ENCODE data around the gene TMEM163. TPM values are rescaled to one million over a fixed set of nuclear protein-coding genes. Genes with fewer than 3 reads are reported as not detected.

The TMEM163 gene
- total RNA-seq, 2 experiments from 2014 or later, result 0.12 TPM; not detected in 1

DNA sequence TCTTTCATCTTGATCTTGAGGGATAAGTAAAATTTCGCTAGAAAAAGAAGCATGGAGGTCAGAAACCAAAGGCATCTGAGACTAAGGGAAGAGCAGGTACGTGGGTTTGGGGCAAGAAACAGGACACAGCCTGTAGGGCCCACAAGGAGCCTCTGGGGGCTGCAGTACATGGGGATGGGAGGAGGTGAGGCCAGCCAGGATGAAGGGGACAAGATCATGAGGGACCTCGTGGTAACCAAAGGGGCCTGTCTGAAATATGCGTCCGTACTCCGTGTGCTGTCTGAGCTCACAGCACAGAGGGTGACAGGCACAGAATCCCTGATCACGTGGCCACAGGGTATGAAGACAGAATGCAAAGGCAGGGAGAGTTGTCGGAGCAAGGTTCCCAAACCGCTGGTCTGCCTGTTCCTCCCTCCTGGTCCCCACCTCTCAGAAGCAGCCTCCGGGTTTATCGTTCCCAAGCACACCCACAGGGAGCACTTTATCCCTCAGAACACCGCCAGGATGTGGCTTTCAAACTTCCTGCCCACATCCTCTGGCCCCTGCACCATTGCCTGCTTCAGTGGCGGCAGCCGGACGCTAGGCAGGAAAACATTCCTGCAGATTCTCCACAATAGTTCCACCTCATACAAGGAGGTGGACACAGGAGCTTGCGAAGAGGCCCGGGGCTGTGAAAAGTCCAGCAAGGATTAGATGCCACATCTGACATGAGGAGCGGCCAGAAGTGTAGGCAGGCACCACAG is 12.0 kb downstream of the TMEM163 start:
- POLR2A ChIA-PET, result no interaction called here
- Mint-ChIP-seq H3K36me3 (no peaks in the 10 kb centered on the region), H3K4me3 (no peak overlapping the region), H3K27ac (no peak overlapping the region), H3K9me3 (no peaks in the 10 kb centered on the region), H3K4me1 (ENCODE audit: low read depth) (peaks cover 14% of the 10 kb centered on the region), H3K27me3 (peaks cover 48% of the 10 kb centered on the region)
- DNase-seq, result no peak
- CTCF ChIA-PET, result interaction anchor here (0.6 kb wide), 1 partner anchor 44 kb away, joined by 3 read pairs; no protein-coding TSS in a partner anchor
- intact Hi-C loops (cut with micrococcal nuclease), result loop anchor here (10.0 kb wide), 1 partner anchor 252 kb away; no protein-coding TSS in a partner anchor

GRCh38 chr2:134705861-134706586 is 12.8 kb downstream of the TMEM163 start:
- DNase-seq, result no peak
- H3K4me3 Mint-ChIP-seq, result no peak overlapping the region
- no peaks in the 10 kb centered on the region for H3K36me3 Mint-ChIP-seq
- ChIA-PET CTCF (interaction anchor here (0.6 kb wide), 1 partner anchor 43 kb away, joined by 3 read pairs; no protein-coding TSS in a partner anchor), POLR2A (no interaction called here)
- intact Hi-C loops (cut with micrococcal nuclease), result loop anchor here (10.0 kb wide), 1 partner anchor 251 kb away; no protein-coding TSS in a partner anchor
- H3K27ac Mint-ChIP-seq, result no peak overlapping the region
- peaks cover 14% of the 10 kb centered on the region for H3K4me1 Mint-ChIP-seq (ENCODE audit: low read depth)
- H3K9me3 Mint-ChIP-seq, result no peaks in the 10 kb centered on the region
- H3K27me3 Mint-ChIP-seq, result peaks cover 52% of the 10 kb centered on the region

DNA sequence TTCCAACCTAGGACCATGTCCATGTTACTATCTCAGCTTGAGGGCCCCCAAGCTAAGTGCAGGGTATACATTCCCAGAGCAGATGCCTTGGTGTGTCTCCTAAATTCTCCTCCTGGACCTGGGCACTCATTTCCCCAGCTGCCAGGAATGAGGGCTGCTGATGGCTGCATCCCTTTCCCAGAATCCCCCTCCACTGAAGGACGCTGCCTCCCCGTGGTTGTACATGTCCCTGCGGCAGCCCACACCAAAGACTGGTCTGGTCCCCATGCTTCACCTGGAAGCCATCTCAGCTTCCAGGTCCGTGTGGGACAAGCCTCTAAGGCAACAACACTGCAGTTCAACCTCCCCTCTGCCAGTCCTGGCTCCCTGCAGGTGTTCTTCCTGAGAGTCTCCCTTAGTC is 14.6 kb downstream of the TMEM163 start:
- Mint-ChIP-seq H3K4me1 (ENCODE audit: low read depth) (peaks cover 14% of the 10 kb centered on the region), H3K4me3 (no peak overlapping the region), H3K27me3 (peaks cover 55% of the 10 kb centered on the region), H3K9me3 (no peaks in the 10 kb centered on the region), H3K36me3 (no peaks in the 10 kb centered on the region), H3K27ac (no peak overlapping the region)
- POLR2A ChIA-PET, result no interaction called here
- intact Hi-C loops (cut with micrococcal nuclease), result loop anchor here (10.0 kb wide), 1 partner anchor 249 kb away; no protein-coding TSS in a partner anchor
- CTCF ChIA-PET, result interaction anchor here (1.5 kb wide), 1 partner anchor 44 kb away, joined by 4 read pairs; no protein-coding TSS in a partner anchor
- no peak for DNase-seq

DNA sequence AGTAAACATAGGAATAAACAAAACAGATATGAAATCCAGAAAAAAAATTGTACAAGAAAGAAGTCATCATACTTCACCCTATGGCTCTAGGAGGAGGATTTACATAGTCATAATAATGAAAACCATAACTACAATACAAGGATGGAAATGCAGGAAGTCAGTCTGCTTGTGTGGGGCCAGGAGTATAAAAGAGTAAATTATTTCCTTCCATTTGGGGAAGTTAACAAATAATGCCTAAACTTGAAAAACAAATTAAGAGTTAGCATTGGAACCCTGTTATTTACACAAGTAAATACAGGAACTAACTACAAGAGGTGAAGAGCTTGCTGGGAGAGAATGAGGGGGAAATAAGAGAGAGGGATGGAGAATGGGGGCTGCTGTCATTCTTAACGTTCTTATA is 15.4 kb downstream of the TMEM163 start:
- Mint-ChIP-seq H3K27ac (no peak overlapping the region), H3K27me3 (peaks cover 53% of the 10 kb centered on the region), H3K9me3 (no peaks in the 10 kb centered on the region), H3K4me1 (ENCODE audit: low read depth) (peaks cover 14% of the 10 kb centered on the region), H3K36me3 (no peaks in the 10 kb centered on the region), H3K4me3 (no peak overlapping the region)
- intact Hi-C loops (cut with micrococcal nuclease), result loop anchor here (10.0 kb wide), 1 partner anchor 249 kb away; no protein-coding TSS in a partner anchor
- ChIA-PET POLR2A (no interaction called here), CTCF (interaction anchor here (1.5 kb wide), 1 partner anchor 43 kb away, joined by 4 read pairs; no protein-coding TSS in a partner anchor)
- no peak for DNase-seq

DNA sequence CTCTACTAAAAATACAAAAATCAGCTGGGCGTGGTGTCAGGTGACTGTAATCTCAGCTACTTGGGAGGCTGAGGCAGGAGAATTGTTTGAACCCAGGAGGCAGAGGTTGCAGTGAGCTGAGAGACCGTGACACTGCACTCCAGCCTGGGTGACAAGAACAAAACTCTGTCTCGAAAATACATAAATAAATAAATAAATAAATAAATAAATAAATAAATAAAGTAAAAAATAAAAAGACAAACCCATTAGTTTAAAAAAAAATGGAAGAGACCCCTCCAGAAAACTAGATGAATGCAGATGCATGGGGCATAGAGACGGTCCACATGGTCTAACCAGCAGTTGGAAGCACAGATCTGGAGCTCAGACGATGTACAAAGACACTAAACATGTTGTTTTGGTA is 18.1 kb downstream of the TMEM163 start:
- CTCF ChIA-PET, result no interaction called here
- peaks cover 39% of the 10 kb centered on the region for H3K27me3 Mint-ChIP-seq

DNA sequence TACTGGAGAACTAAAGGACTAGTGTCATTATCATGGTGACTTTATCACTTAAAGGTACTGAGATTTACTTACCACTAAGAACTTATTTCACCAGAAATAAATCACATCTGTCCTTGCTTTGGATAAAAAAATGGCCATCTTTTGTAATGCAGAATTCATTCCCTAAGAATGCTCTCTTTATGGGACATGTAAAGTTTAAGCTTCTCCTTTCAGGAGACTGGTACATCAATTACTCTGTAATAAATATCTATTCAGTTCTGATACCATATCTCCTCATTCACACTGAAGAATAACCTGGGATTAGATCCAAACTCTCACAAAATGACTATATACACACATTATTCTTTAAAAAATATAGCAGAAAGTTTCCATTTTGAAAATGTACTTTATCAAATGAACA is 24.4 kb downstream of the TMEM163 start:
- Mint-ChIP-seq H3K27ac (no peak overlapping the region), H3K36me3 (no peaks in the 10 kb centered on the region), H3K27me3 (peaks cover 9% of the 10 kb centered on the region), H3K4me1 (ENCODE audit: low read depth) (no peaks in the 10 kb centered on the region), H3K4me3 (no peak overlapping the region), H3K9me3 (no peaks in the 10 kb centered on the region)
- no peak for DNase-seq
- ChIA-PET CTCF (no interaction called here), POLR2A (no interaction called here)
- intact Hi-C loops (cut with micrococcal nuclease), result loop anchor here (5.0 kb wide), 1 partner anchor 37 kb away; no protein-coding TSS in a partner anchor

More for the DNA sequence above, 18.1 kb downstream of the TMEM163 start:
- no peaks in the 10 kb centered on the region for H3K36me3 Mint-ChIP-seq
- H3K27ac Mint-ChIP-seq, result no peak overlapping the region
- DNase-seq, result no peak
- POLR2A ChIA-PET, result interaction anchor here (0.6 kb wide), 1 partner anchor 109 kb away, joined by 3 read pairs; no protein-coding TSS in a partner anchor
- H3K4me3 Mint-ChIP-seq, result no peak overlapping the region
- no peaks in the 10 kb centered on the region for H3K4me1 Mint-ChIP-seq (ENCODE audit: low read depth)
- intact Hi-C loops (cut with micrococcal nuclease), result loop anchor here (10.0 kb wide), 1 partner anchor 246 kb away; no protein-coding TSS in a partner anchor
- H3K9me3 Mint-ChIP-seq, result no peaks in the 10 kb centered on the region

- no peak overlapping the region for H3K4me3 Mint-ChIP-seq
- no peaks in the 10 kb centered on the region for H3K36me3 Mint-ChIP-seq
- H3K27ac Mint-ChIP-seq, result no peak overlapping the region
- no peak for DNase-seq
- intact Hi-C loops (cut with micrococcal nuclease), result loop anchor here (5.0 kb wide), 1 partner anchor 36 kb away; no protein-coding TSS in a partner anchor
- peaks cover 9% of the 10 kb centered on the region for H3K27me3 Mint-ChIP-seq
- ChIA-PET CTCF (interaction anchor here (0.6 kb wide), 1 partner anchor 601 kb away, joined by 3 read pairs; no protein-coding TSS in a partner anchor), POLR2A (no interaction called here)
- no peaks in the 10 kb centered on the region for H3K4me1 Mint-ChIP-seq (ENCODE audit: low read depth)
- no peaks in the 10 kb centered on the region for H3K9me3 Mint-ChIP-seq
Measured at GRCh38 chr2:134693359-134694330, 25.2 kb downstream of the TMEM163 start.

- Mint-ChIP-seq H3K9me3 (no peaks in the 10 kb centered on the region), H3K27ac (no peak overlapping the region), H3K4me1 (ENCODE audit: low read depth) (no peaks in the 10 kb centered on the region), H3K4me3 (no peak overlapping the region), H3K27me3 (peaks cover 6% of the 10 kb centered on the region), H3K36me3 (no peaks in the 10 kb centered on the region)
- no peak for DNase-seq
- CTCF ChIA-PET, result no interaction called here
- intact Hi-C loops (cut with micrococcal nuclease), result loop anchor here (5.0 kb wide), 1 partner anchor 35 kb away; no protein-coding TSS in a partner anchor
- POLR2A ChIA-PET, result no interaction called here
Measured at GRCh38 chr2:134692499-134692898, 26.3 kb downstream of the TMEM163 start.

DNA sequence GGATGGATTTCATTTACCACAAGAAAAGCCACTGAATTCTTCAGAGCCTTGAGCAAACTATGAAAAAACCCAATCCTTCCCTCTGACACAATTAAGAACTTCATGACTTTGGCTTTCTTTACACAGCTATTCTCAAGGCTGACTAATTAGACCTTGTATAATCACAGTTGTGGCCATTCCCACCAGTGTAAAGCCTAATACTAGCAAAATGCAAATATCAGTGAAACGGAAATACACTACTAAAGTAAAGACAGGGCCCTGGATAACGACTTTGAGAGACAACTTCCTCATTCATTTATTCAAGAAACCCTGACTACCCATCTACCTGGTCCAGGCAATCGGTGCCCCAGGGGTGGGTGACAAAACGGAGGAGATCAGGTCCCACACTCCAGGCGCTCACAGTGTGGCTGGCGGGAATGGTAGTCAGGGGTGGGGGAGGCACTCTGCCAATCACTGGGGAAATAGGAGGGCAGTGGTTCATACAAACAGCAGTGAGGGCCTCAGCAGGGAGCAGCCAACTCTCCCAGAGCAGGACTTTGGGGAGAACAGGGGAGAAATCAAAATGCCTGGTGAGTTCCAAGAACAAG is 28.1 kb downstream of the TMEM163 start:
- Mint-ChIP-seq H3K9me3 (no peaks in the 10 kb centered on the region), H3K36me3 (no peaks in the 10 kb centered on the region), H3K4me3 (no peak overlapping the region), H3K27me3 (peaks cover 4% of the 10 kb centered on the region), H3K4me1 (ENCODE audit: low read depth) (no peaks in the 10 kb centered on the region), H3K27ac (no peak overlapping the region)
- POLR2A ChIA-PET, result no interaction called here
- intact Hi-C loops (cut with micrococcal nuclease), result loop anchor here (5.0 kb wide), 1 partner anchor 33 kb away; no protein-coding TSS in a partner anchor
- DNase-seq, result no peak
- CTCF ChIA-PET, result no interaction called here

GRCh38 chr2:134689315-134689714 is 29.5 kb downstream of the TMEM163 start:
- no peak overlapping the region for H3K4me3 Mint-ChIP-seq
- CTCF ChIA-PET, result no interaction called here
- intact Hi-C loops (cut with micrococcal nuclease), result loop anchor here (10.0 kb wide), 1 partner anchor 565 kb away; no protein-coding TSS in a partner anchor
- POLR2A ChIA-PET, result no interaction called here
- H3K27me3 Mint-ChIP-seq, result peaks cover 6% of the 10 kb centered on the region
- DNase-seq, result no peak
- H3K27ac Mint-ChIP-seq, result no peak overlapping the region
- no peaks in the 10 kb centered on the region for H3K36me3 Mint-ChIP-seq
- no peaks in the 10 kb centered on the region for H3K9me3 Mint-ChIP-seq
- peaks cover under 1% of the 10 kb centered on the region for H3K4me1 Mint-ChIP-seq (ENCODE audit: low read depth)

GRCh38 chr2:134685967-134686366 is 32.8 kb downstream of the TMEM163 start:
- Mint-ChIP-seq H3K36me3 (no peaks in the 10 kb centered on the region), H3K27ac (no peak overlapping the region), H3K4me1 (ENCODE audit: low read depth) (peaks cover 28% of the 10 kb centered on the region), H3K4me3 (no peak overlapping the region), H3K27me3 (peaks cover 9% of the 10 kb centered on the region), H3K9me3 (no peaks in the 10 kb centered on the region)
- intact Hi-C loops (cut with micrococcal nuclease), result loop anchor here (10.0 kb wide), 1 partner anchor 561 kb away; no protein-coding TSS in a partner anchor
- ChIA-PET CTCF (no interaction called here), POLR2A (no interaction called here)
- DNase-seq, result no peak
